Retinal pigment epithelial cell (primary cell): ENCODE measurements around the gene ANKZF1.

Experiments
- DNase-seq: peaks from one replicate; pipeline ENCODE4 v3.0.0-alpha.2; 2010; ENCODE audit warnings: low read depth
- H3K4me3 ChIP-seq: 2 replicates; pipeline ENCODE4 v1.5.1; 2011; ENCODE audit warnings: mild to moderate bottlenecking, low read length, control low read depth, moderate library complexity
- CTCF ChIP-seq: conservative IDR thresholded peaks from 2 replicates; pipeline ENCODE4 v1.5.1; 2011; ENCODE audit warnings: low read depth, low read length, control low read depth, inconsistent platforms

ANKZF1 gene

DNA sequence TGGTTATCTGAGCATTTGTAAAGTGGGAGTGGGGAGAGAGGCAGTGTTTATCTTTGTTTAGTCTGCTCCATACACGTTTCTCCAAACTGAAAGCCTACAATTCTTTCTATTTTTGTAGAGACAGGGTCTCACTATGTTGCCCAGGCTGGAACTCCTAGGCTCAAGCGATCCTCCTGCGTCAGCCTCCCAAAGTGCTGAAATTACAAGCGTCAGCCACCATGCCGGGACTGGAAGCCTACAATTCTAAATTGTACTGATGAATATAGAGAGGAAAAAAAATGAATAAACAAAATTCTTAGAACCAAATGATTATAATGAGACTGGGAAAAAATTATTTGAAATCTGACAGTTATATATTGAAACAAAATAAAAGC is 24.5 kb upstream of the ANKZF1 start:
- no peak overlapping the region for H3K4me3 ChIP-seq
- DNase-seq: no peak
- no peak for TF ChIP-seq CTCF

GRCh38 chr2:219205981-219206327 is 23.7 kb upstream of the ANKZF1 start:
- peak overlapping the region; percentile 79 for H3K4me3 ChIP-seq
- DNase-seq: no peak
- no peak for TF ChIP-seq CTCF

- TF ChIP-seq CTCF: no peak
- peak within 1 kb of the TSS; percentile 79 for H3K4me3 ChIP-seq
- DNase-seq: peak; percentile 54
Measured at GRCh38 chr2:219206328-219207133, 23.1 kb upstream of the ANKZF1 start, which contains the start of gene ZFAND2B. Gene ZFAND2B, plus strand, starts transcription at chr2:219206782. Its CDS starts 206 bp downstream, at chr2:219206988.

GRCh38 chr2:219207134-219207883 is 22.3 kb upstream of the ANKZF1 start:
- H3K4me3 ChIP-seq: peak overlapping the region; percentile 71
- DNase-seq: no peak
- no peak for TF ChIP-seq CTCF

DNA sequence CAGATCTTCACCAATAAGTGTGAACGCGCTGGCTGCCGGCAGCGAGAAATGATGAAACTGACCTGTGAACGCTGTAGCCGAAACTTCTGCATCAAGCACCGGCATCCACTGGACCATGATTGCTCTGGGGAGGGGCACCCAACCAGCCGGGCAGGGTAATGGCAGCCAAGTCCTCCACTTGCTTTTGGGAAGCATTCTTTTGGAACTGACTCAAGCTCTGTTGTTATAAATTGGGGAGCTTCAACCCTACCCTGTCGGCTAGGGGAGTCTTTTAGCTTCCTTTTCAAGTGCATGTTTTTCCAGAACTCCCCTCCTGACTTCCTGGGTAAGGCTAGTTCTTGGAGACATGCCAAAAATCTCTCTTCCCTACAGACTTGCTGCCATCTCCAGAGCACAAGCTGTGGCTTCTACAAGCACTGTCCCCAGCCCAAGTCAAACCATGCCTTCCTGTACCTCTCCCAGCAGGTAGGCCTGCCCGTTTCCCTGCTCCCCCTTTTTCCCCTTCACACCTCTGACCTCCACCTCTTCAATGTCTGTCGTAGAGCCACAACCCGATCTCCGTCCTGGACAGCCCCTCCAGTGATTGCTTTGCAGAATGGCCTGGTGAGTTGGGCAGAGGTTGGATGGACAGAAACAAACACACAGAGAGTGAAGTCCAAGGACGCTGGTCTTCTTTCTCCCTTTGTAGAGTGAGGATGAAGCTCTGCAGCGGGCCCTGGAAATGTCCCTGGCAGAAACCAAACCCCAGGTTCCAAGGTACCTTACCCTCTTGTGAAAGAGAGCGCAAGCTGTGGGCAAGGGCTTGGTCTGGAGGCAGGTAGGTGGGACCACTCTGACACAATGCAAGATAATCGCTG is 21.5 kb upstream of the ANKZF1 start:
- no peak for DNase-seq
- no peak for TF ChIP-seq CTCF
- no peak overlapping the region for H3K4me3 ChIP-seq

DNA sequence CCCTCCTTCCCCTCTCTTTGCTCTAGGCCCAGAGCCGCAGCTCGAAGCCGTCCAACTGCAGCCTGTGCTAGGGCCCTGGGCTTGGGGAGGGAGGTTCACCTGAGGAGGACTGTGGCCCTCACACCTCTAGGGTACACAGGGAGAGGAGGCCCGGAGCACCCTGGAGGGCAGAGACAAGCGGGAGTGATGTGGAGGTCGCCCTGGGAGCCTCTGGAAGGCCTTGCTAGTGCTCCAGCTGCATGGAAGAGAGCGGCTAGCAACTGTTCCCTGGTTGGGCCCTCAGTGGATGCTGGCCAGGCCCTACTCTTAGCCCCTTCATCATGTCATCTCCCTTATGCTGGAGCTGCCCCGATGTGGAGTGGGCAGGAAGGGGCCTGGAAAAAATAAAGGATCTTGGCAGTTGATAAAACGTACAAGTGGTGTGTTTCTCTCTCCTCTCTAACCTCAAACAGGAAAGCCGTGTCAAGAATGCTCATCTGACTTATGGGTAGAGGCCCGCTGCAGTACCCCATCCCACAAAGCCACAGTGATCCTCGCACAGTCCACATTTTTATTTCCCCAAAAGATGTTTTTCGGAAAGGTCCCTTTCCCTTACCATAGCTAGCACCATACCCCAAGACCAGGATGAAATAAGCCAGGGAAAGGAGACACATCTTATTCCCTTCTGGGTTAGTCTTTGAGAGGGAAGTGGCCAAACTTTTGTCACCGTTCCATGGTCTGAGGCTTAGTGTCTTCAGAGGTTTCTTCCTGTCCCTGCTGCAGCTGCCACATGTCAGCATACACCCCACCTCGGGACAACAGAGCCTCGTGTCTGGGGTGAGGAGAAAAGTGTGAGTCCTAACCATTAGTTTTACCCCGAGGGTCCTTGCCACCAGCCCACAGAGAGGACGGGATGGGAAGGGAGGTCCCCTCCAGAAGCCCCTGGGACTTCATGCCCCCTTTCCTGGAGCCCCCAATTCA is 20.1 kb upstream of the ANKZF1 start:
- TF ChIP-seq CTCF: no peak
- no peak for DNase-seq
- no peak overlapping the region for H3K4me3 ChIP-seq
